Ovary (tissue), 3 donors: ENCODE results near the gene SLC16A4.

ENCODE experiments used
- CTCF ChIP-seq, 3 donors: fragments of 450-650 bp in 2 of 3; fragments of 200-600 bp in 1 of 3; IDR thresholded peaks; one replicate each; pipeline versions ENCODE4 v1.5.1 to v1.8.0; 2016 to 2022; ENCODE audit warnings: antibody characterized with exemption in 3 of 3, mild to moderate bottlenecking in 1 of 3
- POLR2A ChIP-seq: fragments of 450-650 bp; IDR thresholded peaks from one replicate; pipeline ENCODE4 v1.6.1; 2017; ENCODE audit warnings: antibody characterized with exemption, mild to moderate bottlenecking, moderate library complexity
- donor health status: DM: no; HTN: no; CAD: no.

GRCh38 chr1:110336300-110337039, 54.4 kb downstream of the SLC16A4 start:
- TF ChIP-seq POLR2A (no peak), CTCF (IDR thresholded peaks at IDR 0.05) (no peak)
